Activated naive CD8-positive, alpha-beta T cell treated with anti-CD3 and anti-CD28 coated beads, Interleukin-2, amount 50 U/mL, for 24 hours (primary cell): ENCODE measurements around the gene MTIF2.
"Not testable (repeated sequence)": the region's sequence is repeated elsewhere in the genome, so short reads cannot be mapped to it uniquely, and the experiment has no call there.

Experiments used
- ATAC-seq: fragments of 150-1000 bp; cut with Tn5 transposase; one replicate; pipeline ENCODE4 v1.10.0; 2021
- DNase-seq: peaks from one replicate; pipeline ENCODE4 v3.0.0; 2021
- H3K27ac Mint-ChIP-seq: one replicate; pipeline ENCODE4 v1.8.0; 2021; ENCODE audit warnings: mild to moderate bottlenecking, mixed read lengths
- H3K27me3 Mint-ChIP-seq: one replicate; pipeline ENCODE4 v1.8.0; 2021; ENCODE audit warnings: mixed read lengths
- H3K36me3 Mint-ChIP-seq: one replicate; pipeline ENCODE4 v1.8.0; 2021; ENCODE audit warnings: low read depth, mixed read lengths
- H3K4me1 Mint-ChIP-seq: one replicate; pipeline ENCODE4 v1.8.0; 2021; ENCODE audit warnings: mixed read lengths
- H3K4me3 Mint-ChIP-seq: one replicate; pipeline ENCODE4 v1.8.0; 2021; ENCODE audit warnings: mild to moderate bottlenecking, moderate library complexity, mixed read lengths
- H3K9me3 Mint-ChIP-seq: one replicate; pipeline ENCODE4 v1.8.0; 2021; ENCODE audit warnings: mixed read lengths

The MTIF2 gene

GRCh38 chr2:55274346-55274745 lies 5.3 kb upstream of the MTIF2 start:
- peaks cover 11% of the 10 kb centered on the region for H3K4me1 Mint-ChIP-seq
- not testable (repeated sequence) for H3K9me3 Mint-ChIP-seq, H3K27ac Mint-ChIP-seq, H3K4me3 Mint-ChIP-seq, H3K36me3 Mint-ChIP-seq, H3K27me3 Mint-ChIP-seq, DNase-seq, ATAC-seq

GRCh38 chr2:55269645-55269990 lies 587 bp upstream of the MTIF2 start:
- peak overlapping the region; percentile 97 for H3K27ac Mint-ChIP-seq
- H3K9me3 Mint-ChIP-seq: no peaks in the 10 kb centered on the region
- DNase-seq: no peak
- ATAC-seq: no peak
- H3K27me3 Mint-ChIP-seq: peaks cover 2% of the 10 kb centered on the region
- H3K4me1 Mint-ChIP-seq: peaks cover 21% of the 10 kb centered on the region
- H3K36me3 Mint-ChIP-seq: peaks cover 14% of the 10 kb centered on the region
- H3K4me3 Mint-ChIP-seq: peak overlapping the region; percentile 97

DNA sequence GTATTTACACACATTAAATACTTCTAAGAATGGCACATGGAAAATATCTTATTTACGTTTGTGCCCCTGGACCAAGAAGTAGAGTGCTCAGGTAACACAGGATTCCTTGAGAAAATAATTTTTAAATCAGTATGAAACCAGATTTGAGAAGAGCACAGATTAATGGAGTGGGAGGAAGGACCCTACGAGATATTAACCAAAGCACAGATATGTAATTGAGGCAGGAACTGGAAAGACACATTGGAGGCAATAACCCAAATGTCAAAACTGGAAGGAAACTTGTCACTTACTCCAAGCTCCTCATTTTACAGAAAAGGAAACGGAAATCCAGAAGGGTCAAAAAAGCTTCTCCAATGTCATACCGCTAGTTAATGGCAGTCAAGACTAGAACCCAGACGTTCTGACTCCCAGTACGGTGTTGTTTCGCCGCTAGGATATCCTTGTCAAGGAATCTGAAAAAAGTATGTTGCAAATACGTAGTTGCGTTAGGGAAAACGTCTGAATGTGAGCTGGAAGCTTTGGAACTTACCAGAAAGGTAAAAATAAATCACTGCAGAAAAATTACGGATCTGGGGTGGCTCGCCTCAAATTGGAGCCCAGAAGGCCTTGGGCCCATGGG lies 634 bp downstream of the MTIF2 start:
- H3K36me3 Mint-ChIP-seq: peaks cover 18% of the 10 kb centered on the region
- H3K27me3 Mint-ChIP-seq: no peaks in the 10 kb centered on the region
- peak overlapping the region; percentile 97 for H3K27ac Mint-ChIP-seq
- H3K4me3 Mint-ChIP-seq: peak overlapping the region; percentile 97
- no peaks in the 10 kb centered on the region for H3K9me3 Mint-ChIP-seq
- DNase-seq (no peak), ATAC-seq (no peak)
- H3K4me1 Mint-ChIP-seq: peaks cover 21% of the 10 kb centered on the region

- not testable (repeated sequence) for DNase-seq, H3K4me1 Mint-ChIP-seq, ATAC-seq, H3K27ac Mint-ChIP-seq, H3K27me3 Mint-ChIP-seq, H3K9me3 Mint-ChIP-seq, H3K4me3 Mint-ChIP-seq
- H3K36me3 Mint-ChIP-seq: peaks cover 28% of the 10 kb centered on the region
These were observed 9.4 kb downstream of the MTIF2 start for GRCh38 chr2:55259586-55259985.

- H3K27ac Mint-ChIP-seq: no peak overlapping the region
- H3K9me3 Mint-ChIP-seq: no peaks in the 10 kb centered on the region
- DNase-seq (no peak), ATAC-seq (no peak)
- H3K4me3 Mint-ChIP-seq: no peak overlapping the region
- no peaks in the 10 kb centered on the region for H3K4me1 Mint-ChIP-seq
- no peaks in the 10 kb centered on the region for H3K27me3 Mint-ChIP-seq
- peaks cover 44% of the 10 kb centered on the region for H3K36me3 Mint-ChIP-seq
These were observed 16.2 kb downstream of the MTIF2 start for GRCh38 chr2:55252832-55253231.

DNA sequence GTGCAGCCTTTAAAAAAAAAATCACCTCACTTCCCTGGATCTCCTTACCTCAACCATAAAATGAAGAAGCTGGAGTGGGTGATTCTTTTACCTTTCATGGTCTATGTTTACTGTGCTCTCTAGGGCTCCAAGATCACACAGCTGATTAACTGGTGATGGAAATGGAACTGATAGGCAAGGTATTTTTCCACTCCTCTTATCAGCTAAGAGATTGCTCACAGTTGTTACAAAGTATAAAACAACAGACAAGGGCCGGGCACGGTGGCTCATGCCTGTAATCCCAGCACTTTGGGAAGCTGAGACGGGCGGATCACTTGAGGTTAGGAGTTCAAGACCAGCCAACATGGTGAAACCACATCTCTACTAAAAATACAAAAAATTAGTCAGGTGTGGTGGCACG lies 22.0 kb downstream of the MTIF2 start:
- H3K27me3 Mint-ChIP-seq: no peaks in the 10 kb centered on the region
- H3K36me3 Mint-ChIP-seq: peaks cover 44% of the 10 kb centered on the region
- no peaks in the 10 kb centered on the region for H3K9me3 Mint-ChIP-seq
- no peak overlapping the region for H3K27ac Mint-ChIP-seq
- H3K4me1 Mint-ChIP-seq: no peaks in the 10 kb centered on the region
- ATAC-seq (no peak), DNase-seq (no peak)
- no peak overlapping the region for H3K4me3 Mint-ChIP-seq

DNA sequence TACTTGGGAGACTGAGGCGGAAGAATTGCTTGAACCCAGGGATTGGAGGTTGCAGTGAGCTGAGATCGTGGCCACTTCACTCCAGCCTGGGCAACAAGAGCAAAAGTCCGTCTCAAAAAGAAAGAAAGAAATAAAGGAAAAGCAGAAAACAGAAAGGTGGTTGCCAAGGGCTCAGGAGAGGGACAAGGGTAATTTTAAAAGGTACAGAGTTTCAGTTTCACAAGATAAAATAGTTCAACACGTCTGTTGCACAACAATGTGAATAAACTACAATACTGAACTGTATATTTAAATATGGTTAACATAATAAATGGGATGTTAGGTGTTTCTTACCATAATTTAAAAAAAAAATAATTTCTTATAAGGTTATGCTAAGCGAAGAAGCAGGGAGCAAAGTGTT lies 23.6 kb downstream of the MTIF2 start:
- no peak for ATAC-seq
- Mint-ChIP-seq H3K27me3 (no peaks in the 10 kb centered on the region), H3K27ac (no peak overlapping the region), H3K9me3 (no peaks in the 10 kb centered on the region), H3K4me3 (no peak overlapping the region), H3K36me3 (peaks cover 44% of the 10 kb centered on the region), H3K4me1 (no peaks in the 10 kb centered on the region)
- DNase-seq: no peak

GRCh38 chr2:55242617-55243016 lies 26.4 kb downstream of the MTIF2 start:
- Mint-ChIP-seq H3K27ac (no peak overlapping the region), H3K4me1 (no peaks in the 10 kb centered on the region), H3K4me3 (no peak overlapping the region), H3K27me3 (no peaks in the 10 kb centered on the region), H3K9me3 (no peaks in the 10 kb centered on the region), H3K36me3 (peaks cover 45% of the 10 kb centered on the region)
- DNase-seq: no peak
- no peak for ATAC-seq

- not testable (repeated sequence) for H3K27me3 Mint-ChIP-seq, H3K4me3 Mint-ChIP-seq, H3K4me1 Mint-ChIP-seq, H3K27ac Mint-ChIP-seq, ATAC-seq, H3K9me3 Mint-ChIP-seq, DNase-seq
- peaks cover 47% of the 10 kb centered on the region for H3K36me3 Mint-ChIP-seq
These were observed 27.4 kb downstream of the MTIF2 start for GRCh38 chr2:55241582-55241981.

DNA sequence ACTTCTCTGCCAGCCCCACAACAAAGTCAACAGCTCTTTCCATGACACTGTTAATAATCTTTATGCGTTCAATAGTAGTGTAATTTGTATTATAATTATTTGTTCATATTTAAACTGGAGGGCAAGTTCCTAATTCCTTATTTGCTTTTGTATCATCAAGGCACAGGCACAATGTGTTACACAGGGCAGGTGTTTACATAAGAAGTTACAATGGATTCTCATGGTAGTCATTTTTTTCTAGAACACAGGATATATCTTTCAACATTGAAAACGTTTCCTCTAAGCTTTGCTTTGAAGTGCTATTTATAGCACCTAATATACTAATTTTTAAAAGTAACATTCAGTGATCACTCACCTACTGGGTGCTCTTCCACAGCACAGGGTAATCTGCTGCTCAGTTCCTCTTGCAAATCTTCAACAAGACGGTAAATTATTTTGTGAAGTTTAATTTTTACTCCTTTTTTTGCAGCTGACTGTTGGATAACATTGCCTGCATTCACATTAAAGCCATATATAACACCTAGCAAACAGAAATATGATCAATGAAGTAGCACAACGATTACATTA lies 29.3 kb downstream of the MTIF2 start:
- Mint-ChIP-seq H3K9me3 (no peaks in the 10 kb centered on the region), H3K27ac (no peak overlapping the region), H3K27me3 (no peaks in the 10 kb centered on the region), H3K4me3 (no peak overlapping the region), H3K36me3 (peaks cover 52% of the 10 kb centered on the region), H3K4me1 (peaks cover 14% of the 10 kb centered on the region)
- ATAC-seq (no peak), DNase-seq (no peak)

DNA sequence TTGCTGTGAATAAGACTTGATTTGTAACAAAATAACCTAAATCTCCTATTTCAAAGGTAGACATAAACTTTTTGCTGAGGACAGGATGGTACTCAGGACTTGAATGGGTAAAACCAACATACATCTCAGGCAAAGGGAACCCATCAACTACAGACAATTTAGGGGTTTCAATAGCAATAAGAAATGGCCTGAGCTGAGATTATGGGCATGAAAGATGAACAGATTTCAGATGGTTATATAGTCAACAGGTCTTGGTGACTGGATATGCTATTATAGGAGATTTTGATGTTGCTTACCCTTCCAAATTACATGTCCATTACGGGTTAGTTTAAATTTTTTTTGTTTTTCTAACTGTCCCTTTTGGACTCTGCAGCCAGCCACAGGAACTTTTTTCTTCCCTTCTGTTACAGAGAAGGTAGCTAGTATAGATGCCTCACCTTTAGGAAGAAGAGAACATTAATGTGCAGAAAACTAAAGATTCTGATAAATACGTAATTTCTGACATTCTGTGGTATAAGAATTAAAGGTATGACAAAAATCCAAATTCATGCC lies 32.0 kb downstream of the MTIF2 start:
- DNase-seq (no peak), ATAC-seq (no peak)
- no peak overlapping the region for H3K27ac Mint-ChIP-seq
- H3K9me3 Mint-ChIP-seq: no peaks in the 10 kb centered on the region
- no peaks in the 10 kb centered on the region for H3K27me3 Mint-ChIP-seq
- peaks cover 68% of the 10 kb centered on the region for H3K36me3 Mint-ChIP-seq
- no peak overlapping the region for H3K4me3 Mint-ChIP-seq
- H3K4me1 Mint-ChIP-seq: peaks cover 26% of the 10 kb centered on the region

GRCh38 chr2:55235724-55236538 lies 33.1 kb downstream of the MTIF2 start:
- Mint-ChIP-seq H3K4me1 (peaks cover 32% of the 10 kb centered on the region), H3K27ac (peak overlapping the region; percentile 99), H3K9me3 (no peaks in the 10 kb centered on the region), H3K27me3 (no peaks in the 10 kb centered on the region), H3K36me3 (peaks cover 63% of the 10 kb centered on the region), H3K4me3 (peak overlapping the region; percentile 98)
- ATAC-seq: no peak
- DNase-seq: no peak

DNA sequence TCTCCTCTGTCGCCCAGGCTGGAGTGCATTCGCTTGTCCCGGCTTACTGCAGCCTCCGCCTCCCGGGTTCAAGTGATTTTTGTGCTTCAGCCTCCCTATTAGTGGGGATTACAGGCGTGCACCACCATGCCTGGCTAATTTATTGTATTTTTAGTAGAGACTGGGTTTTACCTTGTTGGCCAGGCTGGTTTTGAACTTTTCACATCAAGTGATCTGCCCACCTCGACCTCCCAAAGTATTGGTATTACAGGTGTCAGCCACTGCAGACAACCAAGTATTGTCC lies 35.4 kb downstream of the MTIF2 start:
- DNase-seq (no peak), ATAC-seq (no peak)
- peak overlapping the region; percentile 98 for H3K4me3 Mint-ChIP-seq
- no peaks in the 10 kb centered on the region for H3K9me3 Mint-ChIP-seq
- H3K27me3 Mint-ChIP-seq: no peaks in the 10 kb centered on the region
- H3K27ac Mint-ChIP-seq: peak overlapping the region; percentile 99
- peaks cover 63% of the 10 kb centered on the region for H3K36me3 Mint-ChIP-seq
- peaks cover 50% of the 10 kb centered on the region for H3K4me1 Mint-ChIP-seq

DNA sequence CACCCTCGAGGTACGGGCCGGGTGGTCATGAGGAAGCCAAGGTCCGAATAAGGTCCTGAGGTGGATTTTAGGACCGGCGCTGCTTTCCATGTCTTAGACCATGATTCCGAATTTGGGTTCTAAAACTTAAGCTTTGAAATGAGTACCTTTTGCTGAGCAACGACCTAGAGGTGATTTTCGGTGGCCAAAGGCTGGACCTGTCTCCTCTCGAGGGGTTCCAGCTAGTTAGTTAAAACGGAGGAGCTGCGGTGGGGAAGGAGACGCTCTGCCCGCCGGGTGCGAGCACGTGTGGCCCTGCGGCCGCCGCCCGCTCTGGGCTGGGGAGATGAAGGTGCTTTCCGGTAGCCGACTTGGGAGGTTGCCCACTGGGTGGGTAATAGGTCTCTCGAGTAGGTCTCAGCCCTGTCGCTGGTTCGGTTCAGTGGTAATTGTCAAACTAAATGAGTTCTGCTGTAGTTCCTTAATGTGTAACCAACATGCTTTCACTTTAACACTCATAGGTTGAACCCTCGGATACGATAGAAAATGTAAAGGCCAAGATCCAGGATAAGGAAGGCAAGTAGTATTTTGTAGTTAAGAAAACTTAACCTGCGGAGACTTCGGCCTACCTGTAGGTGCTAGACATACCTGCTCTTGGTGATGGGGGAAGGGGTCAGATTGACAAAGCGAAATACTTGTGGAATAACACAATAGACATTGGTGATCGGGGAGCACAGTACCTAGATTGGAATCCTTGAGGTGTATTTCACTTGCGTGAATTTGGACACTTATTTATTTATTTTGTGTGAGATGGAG lies 36.0 kb downstream of the MTIF2 start:
- no peaks in the 10 kb centered on the region for H3K9me3 Mint-ChIP-seq
- peaks cover 55% of the 10 kb centered on the region for H3K4me1 Mint-ChIP-seq
- peak overlapping the region; percentile 99 for H3K27ac Mint-ChIP-seq
- peaks cover 66% of the 10 kb centered on the region for H3K36me3 Mint-ChIP-seq
- DNase-seq (peak; percentile 44), ATAC-seq (no peak)
- H3K27me3 Mint-ChIP-seq: no peaks in the 10 kb centered on the region
- peak overlapping the region; percentile 98 for H3K4me3 Mint-ChIP-seq
